ENCODE data around the gene CCL26.
"Not testable (repeated sequence)": the region's sequence is repeated elsewhere in the genome, so short reads cannot be mapped to it uniquely, and the experiment has no call there.

Gene CCL26

GRCh38 chr7:75738975-75739795 lies 32.8 kb downstream of the CCL26 start:
- peak; percentile 100 for DNase-seq (ENCODE audit: low spot score)

- no peak for DNase-seq (ENCODE audit: low spot score)
Measured at GRCh38 chr7:75738604-75738974, 33.4 kb downstream of the CCL26 start, which contains the start of gene HIP1. Gene HIP1 (minus strand): TSS chr7:75738941. CDS start chr7:75738920, 21 bp downstream.

GRCh38 chr7:75737856-75738603 lies 34.0 kb downstream of the CCL26 start:
- DNase-seq (ENCODE audit: low spot score), result peak; percentile 67

- no peak for DNase-seq (ENCODE audit: low spot score)
Measured at GRCh38 chr7:75735581-75736350, 36.2 kb downstream of the CCL26 start.

- DNase-seq (ENCODE audit: low spot score), result no peak
Measured at GRCh38 chr7:75734586-75735458, 37.2 kb downstream of the CCL26 start.

GRCh38 chr7:75732764-75733630 lies 39.0 kb downstream of the CCL26 start:
- no peak for DNase-seq (ENCODE audit: low spot score)

GRCh38 chr7:75732016-75732521 lies 39.9 kb downstream of the CCL26 start:
- no peak for DNase-seq (ENCODE audit: low spot score)

- no peak for DNase-seq (ENCODE audit: low spot score)
Measured at GRCh38 chr7:75729851-75730274, 42.1 kb downstream of the CCL26 start.

GRCh38 chr7:75727881-75728593 lies 44.0 kb downstream of the CCL26 start:
- no peak for DNase-seq (ENCODE audit: low spot score)

GRCh38 chr7:75727351-75727750 lies 44.7 kb downstream of the CCL26 start:
- DNase-seq (ENCODE audit: low spot score), result not testable (repeated sequence)

GRCh38 chr7:75725306-75725705 lies 46.7 kb downstream of the CCL26 start:
- no peak for DNase-seq (ENCODE audit: low spot score)

GRCh38 chr7:75723444-75723843 lies 48.6 kb downstream of the CCL26 start:
- no peak for DNase-seq (ENCODE audit: low spot score)

GRCh38 chr7:75722373-75722772 lies 49.6 kb downstream of the CCL26 start:
- DNase-seq (ENCODE audit: low spot score), result no peak

- not testable (repeated sequence) for DNase-seq (ENCODE audit: low spot score)
Measured at GRCh38 chr7:75721922-75722321, 50.1 kb downstream of the CCL26 start.

GRCh38 chr7:75721426-75721825 lies 50.6 kb downstream of the CCL26 start:
- no peak for DNase-seq (ENCODE audit: low spot score)

- no peak for DNase-seq (ENCODE audit: low spot score)
Measured at GRCh38 chr7:75719626-75720025, 52.4 kb downstream of the CCL26 start.
